Measurements from ENCODE around the gene GRIN1. TPM values are rescaled to one million over a fixed set of nuclear protein-coding genes. Genes with fewer than 3 reads are reported as not detected.

GRIN1 gene
- total RNA-seq, 2 donors from 2014 or later: not detected

DNA sequence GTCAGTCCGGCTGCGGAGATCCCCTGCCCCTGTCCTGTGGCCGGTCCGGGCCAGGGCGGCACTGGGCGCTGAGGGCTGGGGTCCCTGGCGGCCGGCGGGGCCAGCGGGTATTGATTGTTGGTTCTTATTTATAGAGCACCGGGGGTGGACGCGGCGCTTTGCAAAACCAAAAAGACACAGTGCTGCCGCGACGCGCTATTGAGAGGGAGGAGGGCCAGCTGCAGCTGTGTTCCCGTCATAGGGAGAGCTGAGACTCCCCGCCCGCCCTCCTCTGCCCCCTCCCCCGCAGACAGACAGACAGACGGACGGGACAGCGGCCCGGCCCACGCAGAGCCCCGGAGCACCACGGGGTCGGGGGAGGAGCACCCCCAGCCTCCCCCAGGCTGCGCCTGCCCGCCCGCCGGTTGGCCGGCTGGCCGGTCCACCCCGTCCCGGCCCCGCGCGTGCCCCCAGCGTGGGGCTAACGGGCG, 28.4 kb downstream of the GRIN1 start:
- TF ChIP-seq, protein P1, sequence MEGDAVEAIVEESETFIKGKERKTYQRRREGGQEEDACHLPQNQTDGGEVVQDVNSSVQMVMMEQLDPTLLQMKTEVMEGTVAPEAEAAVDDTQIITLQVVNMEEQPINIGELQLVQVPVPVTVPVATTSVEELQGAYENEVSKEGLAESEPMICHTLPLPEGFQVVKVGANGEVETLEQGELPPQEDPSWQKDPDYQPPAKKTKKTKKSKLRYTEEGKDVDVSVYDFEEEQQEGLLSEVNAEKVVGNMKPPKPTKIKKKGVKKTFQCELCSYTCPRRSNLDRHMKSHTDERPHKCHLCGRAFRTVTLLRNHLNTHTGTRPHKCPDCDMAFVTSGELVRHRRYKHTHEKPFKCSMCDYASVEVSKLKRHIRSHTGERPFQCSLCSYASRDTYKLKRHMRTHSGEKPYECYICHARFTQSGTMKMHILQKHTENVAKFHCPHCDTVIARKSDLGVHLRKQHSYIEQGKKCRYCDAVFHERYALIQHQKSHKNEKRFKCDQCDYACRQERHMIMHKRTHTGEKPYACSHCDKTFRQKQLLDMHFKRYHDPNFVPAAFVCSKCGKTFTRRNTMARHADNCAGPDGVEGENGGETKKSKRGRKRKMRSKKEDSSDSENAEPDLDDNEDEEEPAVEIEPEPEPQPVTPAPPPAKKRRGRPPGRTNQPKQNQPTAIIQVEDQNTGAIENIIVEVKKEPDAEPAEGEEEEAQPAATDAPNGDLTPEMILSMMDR (IDR thresholded peaks at IDR 0.05): no peak
- DNase-seq (ENCODE audit: low spot score): no peak
- Histone ChIP-seq H3K9me3 (no peaks in the 10 kb centered on the region), H3K27ac (no peak overlapping the region), H3K4me3 (no peak overlapping the region), H3K4me1 (ENCODE audit: control insufficient read depth in 1 of 2, low read depth in 2 of 2) (peaks cover 13 to 34% of the 10 kb centered on the region in 2 donors), H3K27me3 (replicated peaks; ENCODE audit: insufficient read depth) (peaks cover 24% of the 10 kb centered on the region), H3K36me3 (no peaks in the 10 kb centered on the region)
- ATAC-seq (ENCODE audit: insufficient number of reproducible peaks, low FRiP score, low read depth): no peak

DNA sequence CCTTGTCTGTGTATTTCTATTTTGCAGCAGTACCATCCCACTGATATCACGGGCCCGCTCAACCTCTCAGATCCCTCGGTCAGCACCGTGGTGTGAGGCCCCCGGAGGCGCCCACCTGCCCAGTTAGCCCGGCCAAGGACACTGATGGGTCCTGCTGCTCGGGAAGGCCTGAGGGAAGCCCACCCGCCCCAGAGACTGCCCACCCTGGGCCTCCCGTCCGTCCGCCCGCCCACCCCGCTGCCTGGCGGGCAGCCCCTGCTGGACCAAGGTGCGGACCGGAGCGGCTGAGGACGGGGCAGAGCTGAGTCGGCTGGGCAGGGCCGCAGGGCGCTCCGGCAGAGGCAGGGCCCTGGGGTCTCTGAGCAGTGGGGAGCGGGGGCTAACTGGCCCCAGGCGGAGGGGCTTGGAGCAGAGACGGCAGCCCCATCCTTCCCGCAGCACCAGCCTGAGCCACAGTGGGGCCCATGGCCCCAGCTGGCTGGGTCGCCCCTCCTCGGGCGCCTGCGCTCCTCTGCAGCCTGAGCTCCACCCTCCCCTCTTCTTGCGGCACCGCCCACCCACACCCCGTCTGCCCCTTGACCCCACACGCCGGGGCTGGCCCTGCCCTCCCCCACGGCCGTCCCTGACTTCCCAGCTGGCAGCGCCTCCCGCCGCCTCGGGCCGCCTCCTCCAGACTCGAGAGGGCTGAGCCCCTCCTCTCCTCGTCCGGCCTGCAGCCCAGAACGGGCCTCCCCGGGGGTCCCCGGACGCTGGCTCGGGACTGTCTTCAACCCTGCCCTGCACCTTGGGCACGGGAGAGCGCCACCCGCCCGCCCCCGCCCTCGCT, 29.0 kb downstream of the GRIN1 start:
- TF ChIP-seq, protein P1 (IDR thresholded peaks at IDR 0.05): no peak
- Histone ChIP-seq H3K36me3 (no peaks in the 10 kb centered on the region), H3K27me3 (replicated peaks; ENCODE audit: insufficient read depth) (peaks cover 22% of the 10 kb centered on the region), H3K9me3 (no peaks in the 10 kb centered on the region), H3K27ac (no peak overlapping the region), H3K4me3 (peak overlapping the region; percentile 60), H3K4me1 (ENCODE audit: control insufficient read depth in 1 of 2, low read depth in 2 of 2) (peaks cover 7 to 28% of the 10 kb centered on the region in 2 donors)
- no peak for DNase-seq (ENCODE audit: low spot score)
- ATAC-seq (ENCODE audit: insufficient number of reproducible peaks, low FRiP score, low read depth): no peak

DNA sequence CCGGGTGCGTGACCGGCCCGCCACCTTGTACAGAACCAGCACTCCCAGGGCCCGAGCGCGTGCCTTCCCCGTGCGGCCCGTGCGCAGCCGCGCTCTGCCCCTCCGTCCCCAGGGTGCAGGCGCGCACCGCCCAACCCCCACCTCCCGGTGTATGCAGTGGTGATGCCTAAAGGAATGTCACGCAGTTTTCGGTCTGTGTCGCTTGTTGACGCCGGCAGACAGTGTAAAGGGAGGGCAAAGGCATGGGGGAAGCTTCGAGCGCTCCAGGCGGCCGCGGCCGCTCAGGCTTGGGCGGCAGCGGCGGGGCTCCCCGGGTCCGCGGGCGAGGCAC, 29.6 kb downstream of the GRIN1 start:
- peak overlapping the region; percentile 60 for H3K4me3 ChIP-seq
- H3K9me3 ChIP-seq: no peaks in the 10 kb centered on the region
- ATAC-seq (ENCODE audit: insufficient number of reproducible peaks, low FRiP score, low read depth) (no peak), DNase-seq (ENCODE audit: low spot score) (no peak)
- TF ChIP-seq, protein P1 (IDR thresholded peaks at IDR 0.05): no peak
- no peak overlapping the region for H3K27ac ChIP-seq
- peaks cover 22% of the 10 kb centered on the region for H3K27me3 ChIP-seq (replicated peaks; ENCODE audit: insufficient read depth)
- no peaks in the 10 kb centered on the region for H3K36me3 ChIP-seq
- peaks cover 7 to 22% of the 10 kb centered on the region in 2 donors for H3K4me1 ChIP-seq (ENCODE audit: control insufficient read depth in 1 of 2, low read depth in 2 of 2)

GRCh38 chr9:137168904-137169856, 30.2 kb downstream of the GRIN1 start:
- TF ChIP-seq, protein P1 (IDR thresholded peaks at IDR 0.05): no peak
- ATAC-seq (ENCODE audit: insufficient number of reproducible peaks, low FRiP score, low read depth): no peak
- Histone ChIP-seq H3K4me1 (ENCODE audit: control insufficient read depth in 1 of 2, low read depth in 2 of 2) (peaks cover 7 to 21% of the 10 kb centered on the region in 2 donors), H3K36me3 (no peaks in the 10 kb centered on the region), H3K27ac (no peak overlapping the region), H3K27me3 (replicated peaks; ENCODE audit: insufficient read depth) (peaks cover 22% of the 10 kb centered on the region), H3K9me3 (no peaks in the 10 kb centered on the region), H3K4me3 (peak overlapping the region; percentile 60)
- DNase-seq (ENCODE audit: low spot score): no peak

DNA sequence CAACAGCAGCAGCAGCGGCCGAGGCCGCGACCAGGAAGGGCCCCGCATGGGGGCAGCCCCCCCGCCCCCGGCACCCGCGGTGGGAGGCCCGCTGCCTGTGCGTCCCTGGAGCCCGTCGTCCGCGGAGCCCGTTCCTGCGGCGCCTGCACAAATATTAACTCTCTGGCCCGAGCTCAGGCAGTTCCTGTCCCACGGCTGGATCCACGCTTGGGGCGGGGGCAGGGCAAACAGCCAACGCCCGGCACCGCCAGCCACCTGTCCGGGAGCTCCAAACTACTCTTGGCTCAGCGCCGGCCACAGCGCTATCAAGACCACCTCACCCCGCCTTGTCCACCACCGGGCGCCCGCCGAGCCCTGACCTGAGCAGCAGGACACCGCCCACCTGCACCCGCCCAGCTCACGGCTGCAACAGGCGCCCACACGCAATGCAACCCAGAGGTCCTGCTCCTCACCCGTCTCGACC, 31.0 kb downstream of the GRIN1 start, which contains the start of gene LRRC26:
Gene LRRC26, minus strand, starts transcription at position 156 of the 463 bp plus-strand sequence. Its CDS starts 108 bp downstream, at position 48.
- Histone ChIP-seq H3K27me3 (replicated peaks; ENCODE audit: insufficient read depth) (peaks cover 22% of the 10 kb centered on the region), H3K27ac (no peak within 1 kb of the TSS), H3K36me3 (no peaks in the 10 kb centered on the region), H3K9me3 (no peaks in the 10 kb centered on the region), H3K4me1 (ENCODE audit: control insufficient read depth in 1 of 2, low read depth in 2 of 2) (peaks cover 7 to 21% of the 10 kb centered on the region in 2 donors), H3K4me3 (peak within 1 kb of the TSS; percentile 60)
- TF ChIP-seq, protein P1 (IDR thresholded peaks at IDR 0.05): no peak
- DNase-seq (ENCODE audit: low spot score) (no peak), ATAC-seq (ENCODE audit: insufficient number of reproducible peaks, low FRiP score, low read depth) (no peak)
